Measurements from ENCODE around the gene OTUB1. TPM values are rescaled to one million over a fixed set of nuclear protein-coding genes. Genes with fewer than 3 reads are reported as not detected.

OTUB1 gene
- total and polyA plus RNA-seq, 2 experiments from 2014 or later = 49.9 to 152 TPM

DNA sequence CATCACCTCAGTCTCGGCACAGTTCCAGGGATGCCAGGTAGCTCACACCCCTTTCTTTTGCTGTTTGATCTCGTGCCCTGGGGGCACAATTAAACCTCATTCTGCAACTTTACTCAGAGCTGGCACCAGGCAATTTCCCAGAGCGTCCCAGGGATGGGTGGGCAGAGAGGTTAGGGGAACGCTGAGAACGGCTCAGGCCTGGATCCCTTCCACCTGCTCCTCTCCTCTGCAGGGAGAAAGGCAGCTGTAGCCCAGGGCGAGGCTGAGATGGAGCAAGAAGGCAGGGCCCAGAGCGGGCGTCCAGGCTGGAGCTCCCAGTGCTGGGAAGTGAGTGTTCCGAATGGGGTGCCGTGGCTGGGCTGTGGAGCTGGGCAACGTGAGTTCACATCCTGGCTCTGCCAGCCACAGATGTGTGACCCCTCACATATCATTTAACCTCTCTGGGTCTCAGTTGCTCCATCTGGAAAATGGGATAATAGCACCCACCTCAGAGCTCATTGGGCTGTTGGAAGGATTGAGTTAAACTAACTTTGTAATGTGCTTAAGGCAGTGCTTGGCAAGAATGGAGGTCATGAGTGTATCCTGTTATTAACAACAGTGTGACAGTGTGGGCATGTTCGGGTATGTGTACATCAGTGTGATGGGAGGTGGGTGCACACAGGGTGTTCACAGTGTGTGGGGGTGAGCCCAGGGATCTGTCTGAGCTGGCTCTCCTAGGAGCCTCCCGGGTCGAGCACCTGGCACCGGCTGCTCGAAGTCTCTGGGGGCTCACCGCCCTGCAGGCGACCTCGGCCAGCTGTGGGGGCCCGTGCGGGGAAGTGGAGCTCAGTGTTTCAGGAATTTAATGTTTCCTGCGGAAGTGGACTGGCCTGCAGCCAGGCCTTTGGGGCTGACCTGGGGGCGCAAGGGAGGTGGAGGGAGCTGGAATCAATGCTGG, 15.5 kb downstream of the OTUB1 start:
- Histone ChIP-seq H3K27me3 (peaks cover 4% of the 10 kb centered on the region), H3K4me1 (ENCODE audit: insufficient read depth) (peaks cover 40% of the 10 kb centered on the region), H3K27ac (no peak overlapping the region), H3K36me3 (replicated peaks; ENCODE audit: insufficient read depth, low read depth) (no peaks in the 10 kb centered on the region), H3K4me2 (no peak overlapping the region), H4K20me1 (ENCODE audit: insufficient read depth, poor library complexity, severe bottlenecking) (peaks cover 19% of the 10 kb centered on the region), H3K9me2 (replicated peaks; ENCODE audit: insufficient read depth) (no peaks in the 10 kb centered on the region), H3K4me3 (no peak overlapping the region), H3K9me3 (ENCODE audit: low read depth) (no peaks in the 10 kb centered on the region), H3K79me2 (no peaks in the 10 kb centered on the region), H2AFZ (no peak overlapping the region)
- DNase-seq (ENCODE audit: low spot score) = peak; percentile 49
- 77% methylated on average over 23 of the region's 23 CpGs for WGBS (ENCODE audit: low lambda C conversion rate, missing lambda C conversion rate)
- TF ChIP-seq EZH2 (IDR thresholded peaks at IDR 0.05; ENCODE audit: borderline replicate concordance) (no peak), EZH2phosphoT487 (IDR thresholded peaks at IDR 0.05; ENCODE audit: low read depth, severe bottlenecking, unreplicated experiment) (no peak)
- TF ChIP-seq, protein P1, sequence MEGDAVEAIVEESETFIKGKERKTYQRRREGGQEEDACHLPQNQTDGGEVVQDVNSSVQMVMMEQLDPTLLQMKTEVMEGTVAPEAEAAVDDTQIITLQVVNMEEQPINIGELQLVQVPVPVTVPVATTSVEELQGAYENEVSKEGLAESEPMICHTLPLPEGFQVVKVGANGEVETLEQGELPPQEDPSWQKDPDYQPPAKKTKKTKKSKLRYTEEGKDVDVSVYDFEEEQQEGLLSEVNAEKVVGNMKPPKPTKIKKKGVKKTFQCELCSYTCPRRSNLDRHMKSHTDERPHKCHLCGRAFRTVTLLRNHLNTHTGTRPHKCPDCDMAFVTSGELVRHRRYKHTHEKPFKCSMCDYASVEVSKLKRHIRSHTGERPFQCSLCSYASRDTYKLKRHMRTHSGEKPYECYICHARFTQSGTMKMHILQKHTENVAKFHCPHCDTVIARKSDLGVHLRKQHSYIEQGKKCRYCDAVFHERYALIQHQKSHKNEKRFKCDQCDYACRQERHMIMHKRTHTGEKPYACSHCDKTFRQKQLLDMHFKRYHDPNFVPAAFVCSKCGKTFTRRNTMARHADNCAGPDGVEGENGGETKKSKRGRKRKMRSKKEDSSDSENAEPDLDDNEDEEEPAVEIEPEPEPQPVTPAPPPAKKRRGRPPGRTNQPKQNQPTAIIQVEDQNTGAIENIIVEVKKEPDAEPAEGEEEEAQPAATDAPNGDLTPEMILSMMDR (IDR thresholded peaks at IDR 0.05; ENCODE audit: poor library complexity) = no peak

DNA sequence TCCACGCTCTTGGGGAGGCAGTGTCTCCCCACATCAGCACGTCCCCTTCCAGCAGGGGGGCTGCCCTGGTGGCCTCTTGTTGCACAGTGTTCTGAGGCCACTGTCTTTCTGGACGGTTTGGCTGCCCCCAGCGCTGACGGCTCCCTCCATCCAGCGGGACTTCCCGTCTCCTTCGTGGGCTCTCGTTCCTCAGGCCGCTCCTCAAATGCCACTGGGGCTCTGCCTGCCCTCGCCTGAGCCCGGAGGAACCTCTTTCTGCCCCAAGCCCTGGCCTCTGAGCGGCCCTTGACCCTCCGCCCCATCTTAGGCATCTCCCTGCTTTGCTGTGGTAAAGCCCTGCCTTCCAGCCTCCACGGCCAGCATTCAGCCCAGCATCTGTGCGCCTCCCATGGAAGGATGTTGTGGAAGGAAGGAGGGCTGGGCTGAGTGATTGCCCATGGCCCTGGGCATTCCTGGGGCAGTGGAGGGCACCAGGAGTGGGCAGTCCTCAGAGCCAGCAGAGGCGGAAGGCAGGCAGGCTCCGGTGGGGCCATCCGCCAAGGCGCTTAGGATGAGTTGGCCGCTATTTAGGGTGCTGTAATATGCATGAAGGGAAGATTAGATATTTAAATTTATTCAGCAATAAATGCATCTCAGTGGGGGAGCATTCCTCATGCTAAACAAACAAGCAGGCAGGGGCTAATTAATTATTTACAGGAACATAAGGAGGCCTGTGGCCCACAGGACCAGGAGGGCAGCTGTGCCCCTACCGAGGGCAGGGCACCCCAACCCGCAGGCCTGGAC, 17.8 kb downstream of the OTUB1 start:
- WGBS (ENCODE audit: low lambda C conversion rate, missing lambda C conversion rate) = 85% methylated on average over 23 of the region's 23 CpGs
- no peak for DNase-seq (ENCODE audit: low spot score)

GRCh38 chr11:64004590-64004984, 18.3 kb downstream of the OTUB1 start:
- H3K4me3 ChIP-seq = no peak overlapping the region
- no peaks in the 10 kb centered on the region for H3K79me2 ChIP-seq
- H4K20me1 ChIP-seq (ENCODE audit: insufficient read depth, poor library complexity, severe bottlenecking) = peaks cover 5% of the 10 kb centered on the region
- H3K27me3 ChIP-seq = peaks cover 4% of the 10 kb centered on the region
- H2AFZ ChIP-seq = no peak overlapping the region
- H3K4me2 ChIP-seq = no peak overlapping the region
- no peak for DNase-seq (ENCODE audit: low spot score)
- no peaks in the 10 kb centered on the region for H3K36me3 ChIP-seq (replicated peaks; ENCODE audit: insufficient read depth, low read depth)
- no peak for TF ChIP-seq EZH2 (IDR thresholded peaks at IDR 0.05; ENCODE audit: borderline replicate concordance)
- no peaks in the 10 kb centered on the region for H3K9me2 ChIP-seq (replicated peaks; ENCODE audit: insufficient read depth)
- WGBS (ENCODE audit: low lambda C conversion rate, missing lambda C conversion rate) = 81% methylated on average over 4 of the region's 4 CpGs
- peaks cover 47% of the 10 kb centered on the region for H3K4me1 ChIP-seq (ENCODE audit: insufficient read depth)
- no peaks in the 10 kb centered on the region for H3K9me3 ChIP-seq (ENCODE audit: low read depth)
- H3K27ac ChIP-seq = no peak overlapping the region

More for the DNA sequence above, 17.8 kb downstream of the OTUB1 start:
- H3K4me1 ChIP-seq (ENCODE audit: insufficient read depth) = peaks cover 50% of the 10 kb centered on the region
- peaks cover 4% of the 10 kb centered on the region for H3K27me3 ChIP-seq
- no peak overlapping the region for H3K4me2 ChIP-seq
- no peak overlapping the region for H3K4me3 ChIP-seq
- no peak overlapping the region for H2AFZ ChIP-seq
- H3K9me2 ChIP-seq (replicated peaks; ENCODE audit: insufficient read depth) = no peaks in the 10 kb centered on the region
- H4K20me1 ChIP-seq (ENCODE audit: insufficient read depth, poor library complexity, severe bottlenecking) = peaks cover 7% of the 10 kb centered on the region
- no peak overlapping the region for H3K27ac ChIP-seq
- H3K36me3 ChIP-seq (replicated peaks; ENCODE audit: insufficient read depth, low read depth) = no peaks in the 10 kb centered on the region
- TF ChIP-seq EZH2 (IDR thresholded peaks at IDR 0.05; ENCODE audit: borderline replicate concordance) = no peak
- TF ChIP-seq EZH2phosphoT487 (IDR thresholded peaks at IDR 0.05; ENCODE audit: low read depth, severe bottlenecking, unreplicated experiment) = no peak
- TF ChIP-seq, protein P1 (IDR thresholded peaks at IDR 0.05; ENCODE audit: poor library complexity) = no peak
- H3K9me3 ChIP-seq (ENCODE audit: low read depth) = no peaks in the 10 kb centered on the region
- no peaks in the 10 kb centered on the region for H3K79me2 ChIP-seq
